H1 (cell line): ENCODE measurements around the gene FCAMR. TPM values are rescaled to one million over a fixed set of nuclear protein-coding genes. Genes with fewer than 3 reads are reported as not detected.

ENCODE experiments used
- CTCF ChIA-PET: fragments of 300-600 bp; sonication (Branson Sonifier 250); formaldehyde crosslinking; loops from one replicate; lab custom pipeline; 2021; ENCODE audit not compliant: partially characterized antibody; lab: Charles Lee
- POLR2A ChIA-PET: fragments of 300-600 bp; sonication (Branson Sonifier 250); formaldehyde crosslinking; loops from one replicate; lab custom pipeline; 2021; ENCODE audit warnings: inconsistent platforms; ENCODE audit not compliant: partially characterized antibody; lab: Charles Lee
- DNase-seq, 2 experiments: peaks; one replicate each; pipeline versions ENCODE4 v3.0.0 to v3.0.0-alpha.2; 2010 to 2022; ENCODE audit warnings: low spot score in 2 of 2, low read depth in 1 of 2, mixed read lengths in 1 of 2
- FAIRE-seq: peaks from 2 replicates; lab custom pipeline; 2011; peaks lifted over from hg19 to GRCh38; lab: Jason Lieb, UNC
- H2AFZ ChIP-seq: 2 replicates; pipeline ENCODE4 v1.8.1; 2012; ENCODE audit warnings: low read length, inconsistent platforms
- H2AK5ac ChIP-seq: 2 replicates; pipeline ENCODE4 v1.6.1; 2013; ENCODE audit warnings: low read depth, low read length
- H2BK120ac ChIP-seq: replicated peaks from 2 replicates; pipeline ENCODE3; 2013; ENCODE audit warnings: low read depth, low read length, inconsistent platforms
- H2BK12ac ChIP-seq: 2 replicates; pipeline ENCODE4 v1.6.1; 2013; ENCODE audit warnings: low read depth, low read length
- H2BK15ac ChIP-seq: 2 replicates; pipeline ENCODE4 v1.6.1; 2013; ENCODE audit warnings: low read length
- H2BK20ac ChIP-seq: 2 replicates; pipeline ENCODE4 v1.6.1; 2013; ENCODE audit warnings: low read length
- H2BK5ac ChIP-seq: 2 replicates; pipeline ENCODE4 v1.6.1; 2013; ENCODE audit warnings: low read depth, low read length
- H3K14ac ChIP-seq: 2 replicates; pipeline ENCODE4 v1.6.1; 2013; ENCODE audit warnings: inconsistent platforms; ENCODE audit not compliant: insufficient read length
- H3K18ac ChIP-seq: 2 replicates; pipeline ENCODE4 v1.6.1; 2013; ENCODE audit warnings: low read length; ENCODE audit errors: extremely low read depth
- H3K23ac ChIP-seq: 2 replicates; pipeline ENCODE4 v1.6.1; 2013; ENCODE audit warnings: inconsistent platforms; ENCODE audit not compliant: insufficient read length
- H3K23me2 ChIP-seq: 2 replicates; pipeline ENCODE4 v1.6.1; 2013; ENCODE audit warnings: low read depth, low read length
- H3K27ac ChIP-seq: 2 replicates; pipeline ENCODE4 v1.6.1; 2011; ENCODE audit warnings: low read depth, low read length, inconsistent platforms
- H3K27me3 ChIP-seq, 4 experiments: replicated peaks in 1 of 4; 1 replicate in 1 of 4; 2 replicates in 3 of 4; pipeline versions ENCODE4 v1.6.1 to v1.8.1; 2011 to 2013; ENCODE audit warnings: low read length in 3 of 4, mild to moderate bottlenecking in 3 of 4, inconsistent platforms in 2 of 4, mixed read lengths in 2 of 4, moderate library complexity in 1 of 4; ENCODE audit not compliant: control insufficient read depth in 3 of 4, insufficient read depth in 3 of 4; ENCODE audit errors: extremely low read depth in 1 of 4
- H3K36me3 ChIP-seq, 4 experiments: 2 replicates each; pipeline versions ENCODE4 v1.6.1 to v1.8.1; 2011 to 2013; ENCODE audit warnings: mild to moderate bottlenecking in 4 of 4, low read length in 3 of 4, moderate library complexity in 2 of 4, control low read depth in 1 of 4, inconsistent platforms in 1 of 4; ENCODE audit not compliant: insufficient read depth in 4 of 4, control insufficient read depth in 2 of 4
- H3K4ac ChIP-seq: replicated peaks from 2 replicates; pipeline ENCODE3; 2013; ENCODE audit warnings: low read length, low read depth, mixed read lengths, inconsistent platforms; ENCODE audit not compliant: insufficient read length
- H3K4me1 ChIP-seq, 4 experiments: replicated peaks in 1 of 4; 1 replicate in 1 of 4; 2 replicates in 3 of 4; pipeline versions ENCODE4 v1.6.1 to v1.8.1; 2011 to 2013; ENCODE audit warnings: low read length in 3 of 4, inconsistent platforms in 2 of 4, mixed read lengths in 1 of 4; ENCODE audit not compliant: insufficient read depth in 4 of 4, control insufficient read depth in 3 of 4
- H3K4me2 ChIP-seq, 2 experiments: 2 replicates each; pipeline versions ENCODE4 v1.6.1 to v1.8.1; 2011 to 2013; ENCODE audit warnings: low read depth in 2 of 2, low read length in 2 of 2, control low read depth in 1 of 2, inconsistent platforms in 1 of 2, mild to moderate bottlenecking in 1 of 2; ENCODE audit not compliant: insufficient read depth in 1 of 2
- H3K4me3 ChIP-seq, 4 experiments: fragments of 200-600, 300-600 bp in 1 of 4; sonication (generic), shearing (Covaris generic), sonication (Bioruptor Twin) in 1 of 4; 2 replicates each; pipeline versions ENCODE4 v1.5.1 to v1.8.1; 2011 to 2016; ENCODE audit warnings: low read length in 4 of 4, low read depth in 3 of 4, control low read depth in 2 of 4, inconsistent platforms in 2 of 4, mild to moderate bottlenecking in 2 of 4, mixed read lengths in 1 of 4, moderate library complexity in 1 of 4; ENCODE audit not compliant: insufficient read depth in 2 of 4; ENCODE audit errors: extremely low read depth in 1 of 4
- H3K56ac ChIP-seq: replicated peaks from 2 replicates; pipeline ENCODE3; 2013; ENCODE audit warnings: low read depth, mild to moderate bottlenecking, mixed read lengths, low read length, inconsistent platforms; ENCODE audit not compliant: insufficient read length
- H3K79me1 ChIP-seq: 2 replicates; pipeline ENCODE4 v1.6.1; 2013; ENCODE audit warnings: low read depth, low read length, control low read depth
- H3K79me2 ChIP-seq, 2 experiments: 2 replicates each; pipeline versions ENCODE4 v1.6.1 to v1.8.1; 2012 to 2013; ENCODE audit warnings: low read length in 2 of 2, mild to moderate bottlenecking in 2 of 2, inconsistent platforms in 1 of 2; ENCODE audit not compliant: insufficient read depth in 2 of 2, control insufficient read depth in 1 of 2
- H3K9ac ChIP-seq, 4 experiments: replicated peaks in 1 of 4; 1 replicate in 1 of 4; 2 replicates in 3 of 4; pipeline versions ENCODE4 v1.6.1 to v1.8.1; 2011 to 2013; ENCODE audit warnings: low read depth in 3 of 4, low read length in 3 of 4, control low read depth in 2 of 4, mild to moderate bottlenecking in 2 of 4, moderate library complexity in 2 of 4, inconsistent platforms in 1 of 4; ENCODE audit errors: extremely low read depth in 1 of 4
- H3K9me3 ChIP-seq, 2 experiments: 2 replicates each; pipeline versions ENCODE4 v1.6.1 to v1.8.1; 2012 to 2013; ENCODE audit warnings: mild to moderate bottlenecking in 2 of 2, moderate library complexity in 2 of 2, control low read depth in 1 of 2, inconsistent platforms in 1 of 2, low read depth in 1 of 2, low read length in 1 of 2, mixed read lengths in 1 of 2; ENCODE audit not compliant: insufficient read depth in 2 of 2
- H4K20me1 ChIP-seq, 2 experiments: replicated peaks in 1 of 2; 2 replicates each; pipeline versions ENCODE3 to v1.8.1; 2011 to 2013; ENCODE audit warnings: inconsistent platforms in 2 of 2, low read length in 2 of 2, mild to moderate bottlenecking in 1 of 2; ENCODE audit not compliant: insufficient read depth in 2 of 2, control insufficient read depth in 1 of 2
- H4K5ac ChIP-seq: 2 replicates; pipeline ENCODE4 v1.6.1; 2013; ENCODE audit warnings: low read length, low read depth, mixed read lengths, inconsistent platforms; ENCODE audit not compliant: insufficient read length
- H4K8ac ChIP-seq: 2 replicates; pipeline ENCODE4 v1.8.0; 2013; ENCODE audit warnings: mild to moderate bottlenecking, moderate library complexity, low read length, inconsistent platforms; ENCODE audit not compliant: insufficient read depth; ENCODE audit errors: extremely low read depth
- H4K91ac ChIP-seq: replicated peaks from 2 replicates; pipeline ENCODE3; 2013; ENCODE audit warnings: low read length, mixed read lengths, inconsistent platforms; ENCODE audit not compliant: insufficient read length
- CEBPB ChIP-seq: IDR thresholded peaks from 2 replicates; pipeline ENCODE4 v1.6.1; 2012; ENCODE audit warnings: low read depth, low read length
- FOSL1 ChIP-seq: IDR thresholded peaks from 2 replicates; pipeline ENCODE4 v1.6.1; 2011; ENCODE audit warnings: mild to moderate bottlenecking, low read depth, low read length, moderate library complexity; ENCODE audit not compliant: insufficient read depth
- GTF2F1 ChIP-seq: IDR thresholded peaks from 2 replicates; pipeline ENCODE4 v1.6.1; 2012; ENCODE audit warnings: low read depth, low read length, improper control_type of control experiment, borderline replicate concordance
- HDAC2 ChIP-seq, 2 experiments: fragments of 300-600 bp in 1 of 2; sonication (generic) in 1 of 2; IDR thresholded peaks; 2 replicates each; pipeline ENCODE4 v1.6.1; 2011 to 2012; ENCODE audit warnings: low read depth in 2 of 2, low read length in 2 of 2, mild to moderate bottlenecking in 2 of 2, moderate library complexity in 2 of 2, borderline replicate concordance in 1 of 2, inconsistent platforms in 1 of 2
- JUN ChIP-seq: IDR thresholded peaks from 2 replicates; pipeline ENCODE4 v1.6.1; 2011; ENCODE audit warnings: low read depth, mild to moderate bottlenecking, improper control_type of control experiment, low read length
- KDM4A ChIP-seq: IDR thresholded peaks from one replicate; pipeline ENCODE4 v1.7.1; 2012; ENCODE audit warnings: low read depth, mild to moderate bottlenecking, moderate library complexity, low read length, inconsistent platforms; ENCODE audit not compliant: severe bottlenecking
- NRF1 ChIP-seq: IDR thresholded peaks from 2 replicates; pipeline ENCODE4 v1.6.1; 2011; ENCODE audit warnings: mild to moderate bottlenecking, low read depth, low read length, improper control_type of control experiment
- PHF8 ChIP-seq: fragments of 200-600 bp; sonication (generic); conservative IDR thresholded peaks from 2 replicates; pipeline ENCODE4 v1.7.1; 2012; ENCODE audit warnings: low read depth, mild to moderate bottlenecking, inconsistent platforms, low read length, moderate library complexity
- RFX5 ChIP-seq: IDR thresholded peaks from 2 replicates; pipeline ENCODE4 v1.6.1; 2011; ENCODE audit warnings: low read depth, low read length, improper control_type of control experiment, borderline replicate concordance
- SIX5 ChIP-seq: IDR thresholded peaks from 2 replicates; pipeline ENCODE4 v1.6.1; 2011; ENCODE audit warnings: mild to moderate bottlenecking, low read depth, low read length
- SP1 ChIP-seq: IDR thresholded peaks from 2 replicates; pipeline ENCODE4 v1.6.1; 2011; ENCODE audit warnings: low read depth, low read length
- SUZ12 ChIP-seq: fragments of 200-600 bp; sonication (generic); IDR thresholded peaks from 2 replicates; pipeline ENCODE4 v1.6.1; 2012; ENCODE audit warnings: mild to moderate bottlenecking, inconsistent platforms, low read length, moderate library complexity, mixed read lengths
- TAF1 ChIP-seq: IDR thresholded peaks from 2 replicates; pipeline ENCODE4 v1.6.1; 2011; ENCODE audit warnings: mild to moderate bottlenecking, low read depth, low read length
- TAF7 ChIP-seq: optimal IDR thresholded peaks from 2 replicates; pipeline ENCODE3; 2011; ENCODE audit warnings: low read depth, mild to moderate bottlenecking, inconsistent platforms, low read length, moderate library complexity, borderline replicate concordance
- YY1 ChIP-seq: IDR thresholded peaks from 2 replicates; pipeline ENCODE4 v1.6.1; 2011; ENCODE audit warnings: low read depth, mild to moderate bottlenecking, low read length
- WGBS, 2 experiments: shearing (Covaris generic) in 1 of 2; methylation state at CpG; one replicate each; pipeline versions ENCODE4 v1.1.6 to v1.1.7; 2013 to 2015; ENCODE audit warnings: low lambda C conversion rate in 2 of 2, mixed read lengths in 2 of 2, inconsistent platforms in 1 of 2, low coverage in 1 of 2, missing lambda C conversion rate in 1 of 2; ENCODE audit not compliant: insufficient replicate concordance in 2 of 2, insufficient coverage in 1 of 2, insufficient read length in 1 of 2; ENCODE audit errors: extremely low coverage in 1 of 2, missing lambda C conversion rate in 1 of 2; 5-methylcytosine and 5-hydroxymethylcytosine counted together
- polyA plus RNA-seq, 7 experiments: library from polyadenylated mRNA; depleted of rRNA in 3 of 7; stranded (reverse) in 5 of 7; unstranded in 2 of 7; fragments of >200 nt in 5 of 7; fragments of 200-250 nt in 2 of 7; gene quantifications; 1 replicate in 5 of 7; 2 replicates in 1 of 7; 4 replicates in 1 of 7; pipeline versions ENCODE4 v1.2.1 to v1.2.3, GENCODE V29; 2011 to 2013; ENCODE audit warnings: missing spikeins in 2 of 7, mixed read lengths in 2 of 7
- total RNA-seq: library from RNA; stranded (reverse); fragmentation: NEBNext Ultra II Directional; extraction: Animal tissue kit (Norgen Biotek cat#: 25700); gene quantifications from 2 replicates; pipeline ENCODE4 v1.2.1, GENCODE V29; 2021

The FCAMR gene
- total and polyA plus RNA-seq, 2 of the 8 experiments (the other 6 are each of a cell fraction or from before 2014, with no cell fraction given) = not detected

DNA sequence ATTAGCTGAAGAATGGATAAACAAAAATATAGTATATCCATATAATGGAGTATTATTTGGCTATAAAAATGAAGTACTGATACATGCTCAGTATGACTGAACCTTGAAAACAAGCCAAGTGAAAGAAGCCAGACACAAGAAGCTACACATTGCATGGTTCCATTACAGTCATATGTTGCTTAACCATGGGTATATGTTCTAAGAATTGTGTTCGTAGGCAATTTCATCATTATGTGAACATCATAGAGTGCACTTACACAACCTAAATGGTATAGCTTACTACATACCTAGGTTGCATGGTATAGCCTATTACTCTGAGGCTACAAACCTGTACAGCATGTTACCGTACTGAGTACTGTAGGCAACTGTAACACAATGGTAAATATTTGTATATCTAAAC is 28.6 kb upstream of the FCAMR start:
- Histone ChIP-seq H3K9me3 (no peaks in the 10 kb centered on the region), H3K4me3 (no peak overlapping the region), H2AK5ac (no peak overlapping the region), H3K14ac (no peak overlapping the region), H3K23ac (no peak overlapping the region), H3K79me1 (no peaks in the 10 kb centered on the region), H3K27me3 (no peaks in the 10 kb centered on the region; a peak in 1 of 7 replicates), H4K8ac (no peak overlapping the region), H2AFZ (no peak overlapping the region), H3K23me2 (peaks cover 1% of the 10 kb centered on the region; the same call in 1 of the 2 replicates), H3K9ac (no peak overlapping the region), H2BK12ac (no peak overlapping the region), H2BK20ac (no peak overlapping the region), H2BK5ac (no peak overlapping the region), H4K5ac (no peak overlapping the region), H3K4me2 (no peak overlapping the region), H4K91ac (no peak overlapping the region), H3K27ac (no peak overlapping the region), H4K20me1 (peaks cover 0 to 3% of the 10 kb centered on the region in 2 experiments), H3K4me1 (0 out of 7 replicates have a peak, but pooled peaks cover 0 to 2% (median 0%) of the 10 kb centered on the region in 4 experiments), H3K56ac (no peak overlapping the region), H2BK15ac (no peak overlapping the region), H3K18ac (no peak overlapping the region), H3K79me2 (no peaks in the 10 kb centered on the region), H2BK120ac (no peak overlapping the region), H3K4ac (no peak overlapping the region), H3K36me3 (no peaks in the 10 kb centered on the region)
- CTCF ChIA-PET = no interaction called here
- WGBS, 2 experiments = 89% methylated on average over 2 of the region's 2 CpGs; no CpG with 5 or more reads in 1 of the 2 experiments
- no peak for FAIRE-seq
- POLR2A ChIA-PET = interaction anchor here (1.1 kb wide), 1 partner anchor 54 kb away, joined by 3 read pairs; the partner anchor contains the start of gene PFKFB2
- no peak for DNase-seq
- TF ChIP-seq GTF2F1 (no peak), NRF1 (no peak), YY1 (no peak), HDAC2 (IDR thresholded peaks at IDR 0.05; ENCODE audit: borderline replicate concordance in 1 of 2, low read depth in 2 of 2, low read length in 2 of 2) (no peak), SUZ12 (no peak), FOSL1 (no peak), TAF7 (no peak), SP1 (no peak), PHF8 (no peak), RFX5 (no peak), CEBPB (no peak), KDM4A (no peak), JUN (no peak), TAF1 (no peak), SIX5 (no peak)
